Measurements from ENCODE around the gene LGSN.
A peak's percentile ranks its signal among the peaks of the same experiment; 100 is the strongest.
"Not testable (repeated sequence)": the region's sequence is repeated elsewhere in the genome, so short reads cannot be mapped to it uniquely, and the experiment has no call there.

The LGSN gene, protein sequence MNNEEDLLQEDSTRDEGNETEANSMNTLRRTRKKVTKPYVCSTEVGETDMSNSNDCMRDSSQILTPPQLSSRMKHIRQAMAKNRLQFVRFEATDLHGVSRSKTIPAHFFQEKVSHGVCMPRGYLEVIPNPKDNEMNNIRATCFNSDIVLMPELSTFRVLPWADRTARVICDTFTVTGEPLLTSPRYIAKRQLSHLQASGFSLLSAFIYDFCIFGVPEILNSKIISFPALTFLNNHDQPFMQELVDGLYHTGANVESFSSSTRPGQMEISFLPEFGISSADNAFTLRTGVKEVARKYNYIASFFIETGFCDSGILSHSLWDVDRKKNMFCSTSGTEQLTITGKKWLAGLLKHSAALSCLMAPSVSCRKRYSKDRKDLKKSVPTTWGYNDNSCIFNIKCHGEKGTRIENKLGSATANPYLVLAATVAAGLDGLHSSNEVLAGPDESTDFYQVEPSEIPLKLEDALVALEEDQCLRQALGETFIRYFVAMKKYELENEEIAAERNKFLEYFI
- total RNA-seq, result 0 to 0.25 (median 0) reads per million in 18 experiments

DNA sequence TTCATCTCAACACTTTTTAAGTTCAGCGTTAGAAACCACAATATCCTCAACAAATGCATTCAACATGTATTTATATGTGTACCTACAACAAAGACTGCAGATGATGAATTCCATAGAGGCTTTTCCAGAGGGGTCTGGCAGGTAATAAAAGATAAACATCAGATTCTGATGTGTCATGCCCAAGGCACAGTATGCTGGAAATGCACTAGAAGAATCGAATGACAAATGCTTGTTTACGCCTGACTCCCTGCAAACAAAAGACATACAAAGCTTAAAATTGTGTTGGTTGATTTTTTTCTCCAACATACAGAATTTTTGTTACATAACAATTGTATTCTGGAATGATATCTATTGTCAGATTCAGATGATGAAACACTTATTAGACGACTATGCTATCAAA, at the start of gene LGSN:
Gene LGSN, minus strand, starts transcription at position 45 of the 400 bp plus-strand sequence. Its CDS starts 40 bp downstream, at position 5.
- DNase-seq, result no peak

DNA sequence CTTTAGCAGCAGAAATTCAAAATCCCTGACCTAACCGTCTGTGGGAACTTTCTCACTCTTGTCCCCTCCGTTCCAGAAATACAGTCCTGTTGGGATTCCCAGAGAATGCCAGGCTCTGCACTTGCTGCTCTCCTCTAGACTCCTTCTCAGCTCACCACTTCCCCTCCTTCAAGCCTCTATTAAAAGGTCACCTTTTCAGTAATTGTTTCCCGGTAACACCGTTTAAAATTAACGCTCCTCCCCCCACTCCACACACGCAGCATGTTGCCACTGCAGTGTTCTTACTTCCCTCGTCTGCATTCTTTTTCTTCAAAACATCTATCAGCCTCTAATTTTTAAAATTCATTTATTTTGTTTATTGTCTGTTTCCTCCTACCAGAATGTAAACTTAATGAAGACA, 48.6 kb upstream of the LGSN start:
- no peak for DNase-seq

DNA sequence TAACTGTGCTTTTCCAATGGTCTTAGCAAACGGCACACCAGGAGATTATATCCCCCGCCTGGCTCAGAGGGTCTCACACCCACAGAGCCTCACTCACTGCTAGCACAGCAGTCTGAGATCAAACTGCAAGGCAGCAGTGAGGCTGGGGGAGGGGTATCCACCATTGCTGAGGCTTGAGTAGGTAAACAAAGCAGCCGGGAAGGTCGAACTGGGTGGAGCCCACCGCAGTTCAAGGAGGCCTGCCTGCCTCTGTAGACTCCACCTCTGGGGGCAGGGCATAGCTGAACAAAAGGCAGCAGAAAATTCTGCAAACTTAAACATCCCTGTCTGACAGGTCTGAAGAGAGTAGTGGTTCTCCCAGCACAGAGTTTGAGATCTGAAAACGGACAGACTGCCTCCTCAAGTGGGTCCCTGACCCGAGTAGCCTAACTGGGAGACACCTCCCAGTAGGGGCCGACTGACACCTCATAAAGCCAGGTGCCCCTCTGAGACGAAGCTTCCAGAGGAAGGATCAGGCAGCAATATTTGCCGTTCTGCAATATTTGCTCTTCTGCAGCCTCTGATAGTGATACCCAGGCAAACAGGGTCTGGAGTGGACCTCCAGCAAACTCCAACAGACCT, 42.8 kb upstream of the LGSN start:
- not testable (repeated sequence) for DNase-seq

DNA sequence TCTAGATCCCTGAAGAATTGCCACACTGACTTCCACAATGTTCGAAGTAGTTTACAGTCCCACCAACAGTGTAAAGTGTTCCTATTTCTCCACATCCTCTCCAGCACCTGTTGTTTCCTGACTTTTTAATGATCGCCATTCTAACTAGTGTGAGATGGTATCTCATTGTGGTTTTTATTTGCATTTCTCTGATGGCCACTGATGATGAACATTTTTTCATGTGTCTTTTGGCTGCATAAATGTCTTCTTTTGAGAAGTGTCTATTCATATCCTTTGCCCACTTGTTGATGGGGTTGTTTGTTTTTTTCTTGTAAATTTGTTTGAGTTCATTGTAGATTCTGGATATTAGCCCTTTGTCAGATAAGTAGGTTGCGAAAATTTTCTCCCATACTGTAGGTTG, 37.6 kb upstream of the LGSN start:
- not testable (repeated sequence) for DNase-seq

DNA sequence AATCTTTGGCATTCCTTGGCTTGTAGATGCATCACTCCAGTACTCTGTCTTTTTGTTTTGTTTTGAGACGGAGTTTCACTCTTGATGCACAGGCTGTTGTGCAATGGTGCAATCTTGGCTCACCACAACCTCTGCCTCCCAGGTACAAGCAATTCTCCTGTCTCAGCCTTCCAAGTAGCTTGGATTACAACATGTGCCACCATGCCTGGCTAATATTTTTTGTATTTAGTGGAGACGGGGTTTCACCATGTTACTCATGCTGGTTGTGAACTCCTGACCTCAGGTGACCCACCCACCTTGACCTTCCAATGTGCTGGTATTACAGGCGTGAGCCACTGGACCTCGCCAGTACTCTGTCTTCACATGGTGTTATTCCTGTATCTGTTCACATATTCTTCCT, 35.8 kb upstream of the LGSN start:
- no peak for DNase-seq

DNA sequence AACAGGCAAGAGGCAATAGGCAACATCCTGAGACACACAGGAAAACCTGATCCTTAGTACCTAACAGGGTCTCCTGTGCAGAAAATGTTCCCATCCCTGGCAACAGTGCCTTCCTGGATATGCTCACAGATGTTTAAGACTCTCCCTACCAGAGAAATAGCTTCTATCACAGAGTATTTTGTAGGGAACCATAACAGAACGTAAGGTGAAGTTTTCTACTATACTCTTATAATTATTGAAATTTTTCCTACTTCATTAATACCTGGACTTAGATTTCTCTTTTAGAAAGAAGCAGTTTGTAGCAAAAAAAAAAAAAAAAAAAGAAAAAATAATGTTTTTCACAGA, 33.5 kb upstream of the LGSN start:
- no peak for DNase-seq

DNA sequence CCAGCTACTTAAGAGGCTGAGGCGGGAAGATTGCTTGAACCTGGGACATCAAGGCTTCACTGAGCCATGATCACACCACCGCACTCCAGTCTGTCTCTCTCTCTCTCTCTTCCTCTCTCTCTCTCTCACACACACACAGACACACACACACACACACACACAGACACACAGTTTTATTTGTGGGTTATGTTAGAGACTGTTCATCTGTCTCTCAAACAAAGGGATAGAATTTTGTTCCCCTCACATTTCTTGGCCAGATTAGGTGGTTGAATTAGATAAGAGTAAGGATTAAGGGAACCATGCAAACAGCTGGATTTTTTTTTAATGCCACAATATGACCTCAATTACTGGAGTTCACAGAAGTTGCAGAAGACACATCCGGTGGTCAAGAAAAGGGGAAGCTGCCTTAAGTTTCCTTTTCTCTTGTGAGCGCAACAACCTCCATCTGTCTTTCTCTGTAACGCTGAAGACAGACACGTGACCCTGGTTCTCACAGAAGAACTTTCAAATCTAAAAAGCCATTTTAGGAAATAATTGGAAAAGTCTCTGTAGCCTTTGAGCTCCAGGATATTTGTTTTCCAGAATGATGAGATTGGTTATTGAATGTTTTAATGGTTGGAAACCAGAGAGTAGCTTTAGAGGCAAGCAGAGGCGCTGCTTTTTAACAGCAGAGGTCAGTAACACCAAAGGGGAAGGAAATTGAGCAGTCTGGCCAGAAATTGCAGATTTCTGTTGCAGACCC, 32.9 kb upstream of the LGSN start:
- DNase-seq, result peak; percentile 88 to 93

DNA sequence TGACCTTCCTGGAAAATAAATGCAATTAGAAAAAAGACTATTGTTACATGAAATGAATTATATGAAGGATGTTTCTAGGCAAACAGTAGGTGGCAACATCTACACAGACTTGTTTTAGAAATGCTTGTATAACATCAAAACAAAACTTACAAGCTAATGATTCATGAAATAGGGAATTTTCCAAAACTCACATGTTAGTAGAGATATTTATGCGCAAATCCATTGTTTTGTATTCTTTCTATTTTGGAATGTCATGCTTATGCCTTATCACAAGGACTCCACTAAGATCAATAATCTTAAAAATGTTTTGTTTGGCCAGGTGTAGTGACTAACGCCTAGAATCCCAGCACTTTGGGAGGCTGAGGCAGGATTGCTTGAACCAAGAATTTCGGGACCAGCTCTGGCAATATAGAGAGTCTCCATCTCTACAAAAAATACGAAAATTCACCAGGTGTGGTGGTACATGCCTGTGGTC, 32.3 kb upstream of the LGSN start:
- DNase-seq, result peak; percentile 13 to 59

DNA sequence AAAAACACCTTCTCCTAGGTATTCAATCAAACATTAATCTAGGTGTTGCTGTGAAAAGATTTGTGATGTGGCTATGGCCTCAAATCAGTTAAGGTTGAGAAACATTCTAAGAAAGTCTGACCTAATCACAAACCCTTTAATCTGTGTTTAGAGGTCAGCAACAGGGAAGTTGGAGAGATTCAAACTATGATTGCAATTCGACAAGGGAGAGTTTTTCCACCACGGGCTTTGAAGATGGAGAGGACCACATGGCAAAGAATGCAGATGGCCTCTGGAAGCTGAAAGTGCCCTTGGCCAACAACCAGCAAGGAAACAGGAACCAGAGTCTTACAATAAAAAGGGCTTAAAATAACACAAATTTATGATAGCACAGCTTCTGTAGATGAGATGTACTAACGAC, 29.6 kb upstream of the LGSN start:
- peak; percentile 51 to 66 for DNase-seq

DNA sequence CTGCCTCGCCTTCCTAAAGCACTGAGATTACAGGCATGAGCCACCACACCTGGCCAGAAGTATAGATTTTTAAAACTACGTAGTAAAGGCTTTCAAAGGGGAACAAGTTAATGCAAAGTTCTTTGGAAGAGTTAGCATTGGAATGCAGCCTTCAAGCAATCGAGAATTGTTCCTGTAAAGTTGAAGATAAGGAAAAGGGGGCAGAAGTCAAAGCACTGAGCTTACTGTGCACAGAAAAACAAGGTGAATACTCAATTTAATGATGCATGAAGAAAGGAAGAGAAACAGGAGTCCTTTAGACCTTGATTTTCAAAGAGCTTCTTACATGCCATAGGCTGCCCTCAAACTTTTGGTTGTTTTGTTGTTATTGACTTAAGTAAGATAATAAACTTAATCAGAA, 29.1 kb upstream of the LGSN start:
- DNase-seq, result no peak

DNA sequence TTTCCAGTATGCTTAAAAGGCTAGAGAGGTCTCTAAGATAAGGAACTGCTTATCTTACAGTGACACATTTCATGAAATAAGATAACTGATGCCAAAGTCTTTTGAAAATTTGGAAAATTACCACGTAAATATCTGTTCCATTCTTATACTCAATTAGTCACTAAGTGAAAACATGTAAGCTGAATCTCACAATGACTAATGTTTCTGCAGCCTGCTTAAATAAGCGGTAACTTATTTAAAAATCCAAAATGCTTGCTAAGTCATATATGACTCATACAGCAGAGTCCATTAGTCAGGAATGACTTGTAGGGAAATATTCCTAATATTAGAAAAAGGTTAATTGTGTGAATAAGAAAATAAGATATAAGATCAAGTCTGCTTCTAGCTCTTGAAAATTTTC, 27.8 kb upstream of the LGSN start:
- DNase-seq, result peak; percentile 6 to 8

DNA sequence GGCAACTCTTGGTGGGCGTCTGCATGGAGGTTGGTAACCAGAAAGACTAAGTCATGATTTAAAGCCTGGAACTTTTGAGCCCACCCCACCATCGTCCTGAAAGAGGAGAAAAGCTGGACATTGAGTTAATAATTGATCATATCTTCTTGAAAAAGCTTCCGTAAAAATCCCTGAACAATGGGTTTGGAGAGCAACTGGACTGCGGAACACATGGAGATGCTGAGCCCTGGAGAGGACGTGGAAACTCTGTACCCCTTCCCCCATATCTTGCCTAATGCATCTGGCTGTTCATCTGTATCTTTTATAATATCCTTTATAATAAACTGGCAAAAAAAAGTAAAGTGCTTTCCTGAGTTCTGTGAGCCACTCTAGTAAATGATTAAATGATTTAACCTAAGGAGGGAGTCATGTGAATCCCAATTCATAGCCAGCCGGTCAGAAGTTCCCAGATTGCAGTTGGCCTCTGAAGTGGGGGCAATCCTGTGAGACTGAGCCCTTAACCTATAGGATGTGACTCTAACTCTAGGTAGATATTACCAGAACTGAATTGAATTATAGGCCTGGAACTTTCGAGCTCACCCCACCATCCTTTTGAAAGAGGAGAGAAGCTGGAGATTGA, 26.5 kb upstream of the LGSN start:
- DNase-seq, result no peak

DNA sequence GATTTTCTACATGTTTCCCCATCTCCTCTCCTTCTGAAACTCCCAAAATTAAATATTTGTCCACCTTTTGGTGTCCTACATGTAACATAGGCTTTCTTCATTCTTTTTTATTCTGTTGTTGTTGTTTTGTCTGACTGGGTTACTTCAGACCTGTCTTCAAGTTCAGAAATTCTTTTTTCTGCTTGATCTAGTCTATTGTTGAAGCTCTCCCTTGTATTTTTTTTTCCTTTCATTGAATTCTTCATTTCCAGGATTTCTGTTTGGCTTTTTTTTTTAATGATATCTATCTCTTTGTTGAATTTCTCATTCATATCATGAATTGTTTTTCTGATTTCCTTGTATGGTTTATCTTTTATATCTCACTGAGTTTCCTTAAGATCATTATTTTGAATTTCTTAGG, 20.6 kb upstream of the LGSN start:
- DNase-seq, result no peak

DNA sequence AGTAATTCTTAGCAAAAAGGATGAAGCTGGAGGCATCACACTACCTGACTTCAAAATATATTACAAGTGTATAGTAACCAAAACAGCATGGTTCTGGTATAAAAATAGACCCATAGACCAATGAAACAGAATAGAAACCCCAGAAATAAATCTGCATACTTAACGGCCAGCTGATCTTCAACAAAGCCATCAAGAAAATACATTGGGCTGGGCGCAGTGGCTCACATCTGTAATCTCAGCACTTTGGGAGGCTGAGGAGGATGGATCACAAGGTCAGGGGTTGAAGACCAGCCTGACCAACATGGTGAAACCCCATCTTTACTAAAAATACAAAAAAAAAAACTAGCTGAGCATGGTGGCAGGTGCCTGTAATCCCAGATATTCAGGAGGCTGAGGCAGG, 14.9 kb upstream of the LGSN start:
- DNase-seq, result not testable (repeated sequence)

DNA sequence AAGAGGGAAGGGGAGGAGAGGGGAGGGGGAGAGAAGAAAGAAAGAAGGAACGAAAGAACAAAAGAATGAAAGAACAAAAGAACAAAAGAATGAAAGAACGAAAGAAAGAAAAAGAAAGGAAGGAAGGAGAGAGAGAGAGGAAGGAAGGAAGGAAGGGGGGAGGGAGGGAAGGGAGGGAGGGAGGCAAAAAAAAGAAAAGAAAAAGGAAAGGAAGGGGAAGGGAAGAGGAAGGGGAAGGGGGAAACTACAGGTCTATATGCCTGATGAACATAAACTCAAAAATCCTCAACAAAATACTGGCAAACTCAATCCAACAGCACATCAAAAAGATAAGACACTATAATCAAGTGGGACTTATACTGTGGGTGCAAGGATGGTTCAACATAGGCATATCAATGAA, 13.7 kb upstream of the LGSN start:
- DNase-seq, result no peak

DNA sequence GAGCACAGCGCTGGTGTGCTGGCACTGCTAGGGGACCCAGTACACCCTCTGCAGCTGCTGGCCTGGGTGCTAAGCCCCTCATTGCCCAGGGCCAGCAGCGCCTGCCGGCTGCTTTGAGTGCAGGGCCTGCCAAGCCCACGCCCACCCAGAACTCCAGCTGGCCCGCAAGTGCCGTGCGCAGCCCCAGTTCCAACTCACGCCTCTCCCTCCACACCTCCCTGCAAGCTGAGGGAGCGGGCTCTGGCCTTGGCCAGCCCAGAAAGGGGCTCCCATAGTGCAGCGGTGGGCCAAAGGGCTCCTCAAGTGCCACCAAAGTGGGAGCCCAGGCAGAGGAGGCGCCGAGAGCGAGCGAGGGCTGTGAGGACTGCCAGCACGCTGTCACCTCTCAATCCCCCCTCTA, 6.8 kb upstream of the LGSN start:
- not testable (repeated sequence) for DNase-seq

DNA sequence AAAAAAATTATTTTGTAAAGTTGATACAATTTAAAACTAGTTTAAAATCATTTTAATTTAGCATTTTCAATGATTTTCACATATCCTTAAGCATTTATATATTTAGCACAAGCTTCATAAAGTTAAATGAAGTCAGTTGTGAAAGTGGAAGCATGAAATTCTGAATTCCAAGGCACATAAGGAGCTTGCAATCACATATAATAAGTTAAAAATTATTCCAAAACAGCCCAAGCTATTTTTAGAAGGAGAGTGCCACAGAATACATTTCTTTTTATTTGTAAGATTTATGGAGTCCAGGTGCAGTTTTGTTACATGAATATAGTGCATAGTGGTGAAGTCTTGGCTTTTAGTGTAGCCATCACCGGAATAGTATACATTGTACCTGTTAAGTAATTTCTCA, 3.2 kb upstream of the LGSN start:
- DNase-seq, result no peak

DNA sequence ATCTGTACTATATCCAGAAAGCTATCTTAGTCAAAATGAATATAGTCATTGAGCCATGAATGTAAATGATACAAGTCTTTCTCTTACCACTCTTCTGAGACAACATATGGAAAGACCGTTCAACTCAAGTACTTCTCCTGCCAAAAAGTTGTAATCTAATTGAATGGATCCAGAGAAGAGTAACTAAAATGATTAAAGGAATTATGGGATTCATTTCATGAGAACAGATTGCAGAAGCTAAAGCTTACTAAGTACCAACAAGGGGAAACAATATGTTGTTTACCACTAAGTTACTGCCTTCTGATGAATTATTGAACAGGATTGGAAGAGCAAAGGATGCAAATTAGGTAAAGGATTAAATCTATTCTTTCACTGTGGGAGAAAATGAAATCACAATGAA, 2.0 kb upstream of the LGSN start:
- DNase-seq, result no peak

DNA sequence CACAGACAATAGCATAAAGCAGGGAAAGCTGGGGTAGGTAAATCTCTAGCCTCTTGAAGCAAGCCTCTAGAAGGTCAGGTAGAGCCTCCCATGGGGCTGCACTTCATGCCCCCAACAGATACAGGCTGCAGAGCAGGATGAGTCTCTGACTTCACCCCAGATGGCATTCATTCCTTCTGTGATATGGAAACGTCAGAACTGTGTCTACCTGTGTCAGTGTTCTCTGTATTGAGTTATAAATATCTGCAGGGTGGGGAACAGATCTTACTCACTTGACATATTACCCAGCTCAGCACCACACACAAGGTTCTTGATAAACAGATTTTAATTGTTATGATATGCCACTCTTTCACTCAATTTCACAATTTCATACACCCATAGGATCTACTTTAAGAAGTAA, 2.1 kb downstream of the LGSN start:
- no peak for DNase-seq

DNA sequence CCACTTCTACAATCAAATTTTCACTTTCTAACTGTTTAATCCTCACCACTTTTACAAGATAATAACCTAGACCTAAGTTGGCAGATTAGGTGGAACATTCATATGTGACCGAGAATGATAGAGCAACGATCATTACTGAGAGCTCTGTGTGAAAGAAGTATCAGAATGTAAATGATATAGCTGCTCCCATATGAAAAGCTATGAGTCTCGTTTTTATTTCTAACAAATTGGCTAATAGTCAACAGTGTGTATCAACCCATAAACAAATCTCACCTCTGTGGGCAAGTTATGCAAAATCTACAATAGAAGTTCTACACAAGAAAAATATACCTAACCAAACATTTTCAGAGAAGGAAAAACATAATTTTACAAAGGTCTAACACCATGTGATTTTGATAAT, 3.7 kb downstream of the LGSN start:
- DNase-seq, result no peak

DNA sequence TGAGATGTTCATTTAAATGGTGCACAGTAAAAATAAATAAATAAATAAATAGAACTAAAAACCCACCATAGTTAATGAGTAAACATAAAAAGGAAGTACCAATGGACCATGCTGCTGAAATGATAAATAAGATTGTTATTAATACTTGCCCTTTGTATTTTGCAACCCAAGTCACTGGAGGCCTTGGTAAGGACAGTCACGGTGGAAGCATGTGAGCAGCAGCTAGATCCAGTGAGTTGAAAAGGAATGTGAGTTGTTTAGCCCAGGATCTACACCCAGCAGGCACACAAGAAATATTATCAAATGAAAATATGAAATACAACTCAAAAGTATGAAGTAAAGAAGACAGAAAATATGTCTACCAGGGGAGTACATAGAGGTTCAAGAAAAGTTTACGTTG, 6.7 kb downstream of the LGSN start:
- no peak for DNase-seq

DNA sequence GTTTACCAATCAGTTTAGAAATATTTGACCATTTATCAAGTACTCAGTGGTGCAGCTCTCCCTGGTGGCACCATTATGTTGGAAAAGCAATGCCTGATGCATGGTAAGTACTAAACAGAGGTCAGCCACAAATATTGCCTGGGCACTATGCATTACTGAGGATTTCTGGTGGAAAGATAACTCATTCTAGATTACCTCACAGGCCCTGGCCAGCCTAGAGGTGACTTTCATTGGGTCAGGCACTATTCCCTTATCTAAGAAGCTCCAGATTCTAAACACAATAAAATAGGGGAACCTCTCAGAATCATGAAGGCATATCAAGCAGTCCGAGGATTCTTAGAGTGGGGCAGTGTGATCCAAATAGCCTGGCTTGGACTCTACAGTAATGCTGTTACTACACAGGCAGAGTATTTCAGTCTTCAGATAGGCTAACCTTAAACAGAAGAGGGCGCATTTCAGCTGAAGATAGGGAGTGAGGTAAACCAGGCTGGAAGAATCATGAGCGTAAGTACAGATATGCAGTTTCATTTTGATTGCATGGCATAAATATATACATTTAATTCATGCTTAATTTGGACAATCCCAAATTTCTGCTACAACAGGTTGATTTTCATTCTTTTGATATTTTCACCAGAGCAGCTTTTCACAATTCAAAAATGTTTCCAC, 12.1 kb downstream of the LGSN start:
- peak; percentile 28 to 35 for DNase-seq

Data from inflammatory macrophage (primary cell).